CD4-positive, alpha-beta T cell treated with Interleukin-21 for 1 hour (primary cell): ENCODE data around the gene CISTR.
A peak's percentile ranks its signal among the peaks of the same experiment; 100 is the strongest.
"Not testable (repeated sequence)": the region's sequence is repeated elsewhere in the genome, so short reads cannot be mapped to it uniquely, and the experiment has no call there.

Experiments used
- DNase-seq: peaks from one replicate; pipeline ENCODE4 v3.0.0-alpha.2; 2020

The CISTR gene

GRCh38 chr12:53751336-53752191, at the start of gene CISTR:
Gene CISTR (minus strand): TSS chr12:53751979.
- peak; percentile 40 for DNase-seq

- no peak for DNase-seq
These were observed 46.8 kb upstream of the CISTR start for GRCh38 chr12:53798575-53798974.

- DNase-seq: no peak
These were observed 44.1 kb upstream of the CISTR start for GRCh38 chr12:53795927-53796326.

GRCh38 chr12:53793221-53793620, 41.4 kb upstream of the CISTR start:
- DNase-seq: no peak

GRCh38 chr12:53791735-53792326, 40.1 kb upstream of the CISTR start:
- DNase-seq: peak; percentile 25

- no peak for DNase-seq
These were observed 37.8 kb upstream of the CISTR start for GRCh38 chr12:53789570-53789969.

- no peak for DNase-seq
These were observed 37.1 kb upstream of the CISTR start for GRCh38 chr12:53788892-53789291.

- DNase-seq: no peak
These were observed 34.6 kb upstream of the CISTR start for GRCh38 chr12:53786411-53786810.

- DNase-seq: no peak
These were observed 33.4 kb upstream of the CISTR start for GRCh38 chr12:53785161-53785560.

GRCh38 chr12:53782093-53782703, 30.4 kb upstream of the CISTR start:
- no peak for DNase-seq

GRCh38 chr12:53781228-53781801, 29.5 kb upstream of the CISTR start:
- no peak for DNase-seq

GRCh38 chr12:53780323-53780722, 28.5 kb upstream of the CISTR start:
- DNase-seq: no peak

- not testable (repeated sequence) for DNase-seq
These were observed 27.9 kb upstream of the CISTR start for GRCh38 chr12:53779679-53780078.

GRCh38 chr12:53777936-53778644, 26.3 kb upstream of the CISTR start:
- no peak for DNase-seq

GRCh38 chr12:53777412-53777811, 25.6 kb upstream of the CISTR start:
- DNase-seq: no peak

GRCh38 chr12:53776872-53777271, 25.1 kb upstream of the CISTR start:
- DNase-seq: no peak

GRCh38 chr12:53775478-53776145, 23.8 kb upstream of the CISTR start:
- DNase-seq: no peak

GRCh38 chr12:53770281-53770680, 18.5 kb upstream of the CISTR start:
- DNase-seq: no peak

GRCh38 chr12:53768976-53769375, 17.2 kb upstream of the CISTR start:
- DNase-seq: no peak

GRCh38 chr12:53766881-53767280, 15.1 kb upstream of the CISTR start:
- no peak for DNase-seq

- no peak for DNase-seq
These were observed 14.1 kb upstream of the CISTR start for GRCh38 chr12:53765891-53766290.

GRCh38 chr12:53764615-53765014, 12.8 kb upstream of the CISTR start:
- DNase-seq: no peak
